IMR-90 (cell line): Measurements from ENCODE around the gene SESN2. TPM values are rescaled to one million over a fixed set of nuclear protein-coding genes. Genes with fewer than 3 reads are reported as not detected.

Experiments used
- ATAC-seq: fragments of 200-7000 bp; cut with Tn5 transposase; 2 replicates; pipeline ENCODE4 v1.9.1; 2020; ENCODE audit warnings: low read depth, mild to moderate bottlenecking, moderate library complexity
- BruUV-seq: library from RNA; stranded (reverse); fragments of 400-500 nt; replicated peaks from 2 replicates; lab custom pipeline; 2021; lab: Mats Ljungman, UMichigan
- CTCF ChIA-PET: fragments of 300-600 bp; formaldehyde crosslinking; extraction: SDS; loops from one replicate; lab custom pipeline; 2021; ENCODE audit warnings: antibody characterized with exemption; lab: Yijun Ruan, JAX
- POLR2A ChIA-PET: fragments of 300-600 bp; sonication (Branson Sonifier 250); formaldehyde crosslinking; loops from one replicate; lab custom pipeline; 2022; ENCODE audit warnings: antibody characterized with exemption; ENCODE audit not compliant: unreplicated experiment; lab: Charles Lee
- DNase-seq: peaks from one replicate; pipeline ENCODE4 v3.0.0; 2013
- H2AFZ ChIP-seq: replicated peaks from 2 replicates; pipeline ENCODE3; 2013; ENCODE audit warnings: low read length, mild to moderate bottlenecking; ENCODE audit not compliant: poor library complexity
- H2AK5ac ChIP-seq: 2 replicates; pipeline ENCODE4 v1.6.1; 2013; ENCODE audit warnings: low read depth, low read length, inconsistent platforms
- H2AK9ac ChIP-seq: replicated peaks from 2 replicates; pipeline ENCODE3; 2013; ENCODE audit warnings: mild to moderate bottlenecking, low read depth, low read length, moderate library complexity; ENCODE audit not compliant: poor library complexity
- H2BK120ac ChIP-seq: 2 replicates; pipeline ENCODE4 v1.6.1; 2013; ENCODE audit warnings: low read depth, low read length, inconsistent platforms
- H2BK15ac ChIP-seq: 3 replicates; pipeline ENCODE4 v1.6.1; 2013; ENCODE audit warnings: low read depth, low read length, inconsistent platforms
- H2BK20ac ChIP-seq: 2 replicates; pipeline ENCODE4 v1.6.1; 2013; ENCODE audit warnings: low read depth, mild to moderate bottlenecking, inconsistent platforms, low read length, moderate library complexity
- H2BK5ac ChIP-seq: 2 replicates; pipeline ENCODE4 v1.6.1; 2013; ENCODE audit warnings: mild to moderate bottlenecking, low read depth, low read length, inconsistent platforms; ENCODE audit not compliant: poor library complexity, severe bottlenecking
- H3K14ac ChIP-seq: replicated peaks from 2 replicates; pipeline ENCODE4 v1.6.1; 2013; ENCODE audit warnings: low read depth, low read length, inconsistent platforms
- H3K18ac ChIP-seq: 2 replicates; pipeline ENCODE4 v1.6.1; 2013; ENCODE audit warnings: low read depth, low read length, control low read depth
- H3K23ac ChIP-seq: 2 replicates; pipeline ENCODE4 v1.6.1; 2013; ENCODE audit warnings: low read depth, low read length, inconsistent platforms
- H3K27ac ChIP-seq: 2 replicates; pipeline ENCODE4 v1.5.1; 2013; ENCODE audit warnings: mild to moderate bottlenecking, control low read depth, low read length; ENCODE audit not compliant: insufficient read depth
- H3K27me3 ChIP-seq: 2 replicates; pipeline ENCODE4 v1.6.1; 2013; ENCODE audit warnings: low read length; ENCODE audit not compliant: control insufficient read depth, insufficient read depth
- H3K36me3 ChIP-seq: 2 replicates; pipeline ENCODE4 v1.6.1; 2013; ENCODE audit warnings: low read length, mixed read lengths; ENCODE audit not compliant: control insufficient read depth, insufficient read depth
- H3K4ac ChIP-seq: 2 replicates; pipeline ENCODE4 v1.6.1; 2013; ENCODE audit warnings: low read depth, low read length, inconsistent platforms
- H3K4me1 ChIP-seq: 2 replicates; pipeline ENCODE4 v1.6.1; 2013; ENCODE audit warnings: low read length, mixed read lengths; ENCODE audit not compliant: control insufficient read depth, insufficient read depth
- H3K4me2 ChIP-seq: 2 replicates; pipeline ENCODE4 v1.6.1; 2013; ENCODE audit warnings: low read depth, mild to moderate bottlenecking, control low read depth, low read length, moderate library complexity
- H3K4me3 ChIP-seq: 2 replicates; pipeline ENCODE4 v1.5.1; 2013; ENCODE audit warnings: low read depth, mild to moderate bottlenecking, control low read depth, low read length, moderate library complexity; ENCODE audit not compliant: insufficient read depth
- H3K56ac ChIP-seq: 2 replicates; pipeline ENCODE4 v1.6.1; 2013; ENCODE audit warnings: low read length, inconsistent platforms; ENCODE audit not compliant: insufficient read depth; ENCODE audit errors: extremely low read depth
- H3K79me1 ChIP-seq, 2 experiments: 2 replicates each; pipeline ENCODE4 v1.6.1; 2013; ENCODE audit warnings: low read length in 2 of 2, inconsistent platforms in 1 of 2, low read depth in 1 of 2
- H3K9ac ChIP-seq: 2 replicates; pipeline ENCODE4 v1.6.1; 2013; ENCODE audit warnings: low read depth, low read length, control low read depth
- H3K9me1 ChIP-seq: 2 replicates; pipeline ENCODE4 v1.6.1; 2013; ENCODE audit warnings: low read length, inconsistent platforms; ENCODE audit not compliant: insufficient read depth
- H3K9me3 ChIP-seq: 2 replicates; pipeline ENCODE4 v1.6.1; 2013; ENCODE audit warnings: low read length; ENCODE audit not compliant: control insufficient read depth, insufficient read depth
- H4K20me1 ChIP-seq: 2 replicates; pipeline ENCODE4 v1.6.1; 2013; ENCODE audit warnings: low read length, inconsistent platforms; ENCODE audit not compliant: insufficient read depth
- H4K5ac ChIP-seq: 2 replicates; pipeline ENCODE4 v1.6.1; 2013; ENCODE audit warnings: mild to moderate bottlenecking, low read depth, low read length, control low read depth
- H4K8ac ChIP-seq, 2 experiments: 2 replicates each; pipeline ENCODE4 v1.6.1; 2013; ENCODE audit warnings: low read depth in 2 of 2, low read length in 2 of 2, control low read depth in 1 of 2, inconsistent platforms in 1 of 2
- H4K91ac ChIP-seq: 2 replicates; pipeline ENCODE4 v1.6.1; 2013; ENCODE audit warnings: low read depth, low read length, inconsistent platforms; ENCODE audit not compliant: insufficient read depth
- BHLHE40 ChIP-seq: fragments of 150-350 bp; IDR thresholded peaks from 2 replicates; pipeline ENCODE4 v1.6.1; 2016; ENCODE audit warnings: mild to moderate bottlenecking, low read depth, low read length
- CTCF ChIP-seq: conservative IDR thresholded peaks from 2 replicates; pipeline ENCODE4 v1.5.1; 2012; ENCODE audit warnings: mild to moderate bottlenecking, low read depth, low read length, improper control_type of control experiment
- ELK1 ChIP-seq: fragments of 150-350 bp; IDR thresholded peaks from 2 replicates; pipeline ENCODE4 v1.6.1; 2016; ENCODE audit warnings: low read depth, mild to moderate bottlenecking, low read length, moderate library complexity, borderline replicate concordance
- WGBS, 2 experiments: methylation state at CpG; one replicate each; pipeline versions ENCODE4 v1.1.5 to v1.1.7; 2013; ENCODE audit warnings: missing lambda C conversion rate in 2 of 2; ENCODE audit not compliant: insufficient read length in 1 of 2; ENCODE audit errors: extremely low coverage in 2 of 2; 5-methylcytosine and 5-hydroxymethylcytosine counted together
- dilution Hi-C: fragments of 300-500 bp; cut with HindIII; formaldehyde crosslinking; loops from one replicate; pipeline ENCODE4 v1.14.3; 2018; ENCODE audit warnings: low sequenced_read_pairs; ENCODE audit not compliant: unreplicated experiment
- in situ Hi-C: fragments of 300-500 bp; cut with MboI; formaldehyde crosslinking; loops from 3 replicates; pipeline ENCODE4 v1.14.3; 2019; ENCODE audit warnings: low sequenced_read_pairs, inconsistent platforms, mixed read lengths
- intact Hi-C: fragments of 100-400 bp; cut with micrococcal nuclease; formaldehyde crosslinking; loops from 2 replicates; pipeline ENCODE4 v1.10.0; 2022
- polyA plus RNA-seq, 3 experiments: library from polyadenylated mRNA; depleted of rRNA; stranded (reverse); fragments of >200 nt; gene quantifications; 2 replicates each; pipeline ENCODE4 v1.2.3, GENCODE V29; 2012; ENCODE audit warnings: low replicate concordance in 1 of 3
- total RNA-seq: library from RNA; depleted of rRNA; stranded (reverse); fragments of >200 nt; gene quantifications from 2 replicates; pipeline ENCODE4 v1.2.3, GENCODE V29; 2012

The SESN2 gene
- total and polyA plus RNA-seq, 2 of the 4 experiments (the other 2 are of a cell fraction) = 10.2 to 20.9 TPM

DNA sequence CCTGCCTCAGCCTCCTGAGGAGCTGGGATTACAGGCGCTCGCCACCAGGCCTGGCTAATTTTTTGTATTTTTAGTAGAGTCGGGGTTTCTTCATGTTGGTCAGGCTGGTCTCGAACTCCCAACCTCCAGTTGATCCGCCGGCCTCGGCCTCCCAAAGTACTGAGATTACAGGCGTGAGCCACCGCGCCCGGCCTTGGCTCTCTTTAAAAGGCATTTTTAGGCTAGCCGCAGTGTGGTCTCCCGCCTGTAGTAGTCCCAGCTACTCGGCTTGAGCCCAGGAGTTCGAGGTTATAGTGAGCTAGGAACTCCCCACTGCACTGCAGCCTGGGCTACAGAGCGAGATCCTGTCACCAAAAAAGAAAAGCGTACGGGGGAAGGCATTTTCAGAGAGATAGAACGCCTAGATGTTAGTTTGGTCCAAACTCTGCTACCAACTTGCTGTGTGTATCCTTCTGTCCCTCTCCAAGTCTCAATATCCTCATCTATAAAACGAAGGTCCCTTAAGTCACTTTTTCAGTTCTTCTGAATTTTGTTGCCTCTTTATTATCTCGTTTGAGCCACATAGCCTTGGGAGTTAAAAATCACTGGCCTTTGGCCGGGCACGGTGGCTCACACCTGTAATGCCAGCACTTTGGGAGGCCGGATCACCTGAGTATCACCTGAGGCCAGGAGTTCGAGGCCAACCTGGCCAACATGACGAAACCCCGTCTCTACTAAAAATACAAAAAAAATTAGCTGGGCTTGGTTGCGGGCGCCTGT, 70.3 kb downstream of the SESN2 start:
- CTCF ChIA-PET = interaction anchor here (0.5 to 1.7 kb wide), 3 partner anchors 11 to 106 kb away, joined by 3 to 7 read pairs (median 3); no protein-coding TSS in a partner anchor
- in situ Hi-C loops = no loop called here

More for the DNA sequence above, 70.3 kb downstream of the SESN2 start:
- Histone ChIP-seq H3K23ac (peak overlapping the region; percentile 14; the same call in 1 of the 2 replicates), H2BK120ac (no peak overlapping the region), H2AK5ac (peak overlapping the region; percentile 91), H2BK15ac (no peak overlapping the region; the same call in 2 of the 3 replicates), H3K4ac (peak overlapping the region; percentile 91), H3K4me3 (peak overlapping the region; percentile 60), H3K9ac (peak overlapping the region; percentile 94), H4K91ac (peak overlapping the region; percentile 7; the same call in 1 of the 2 replicates), H3K36me3 (peaks cover 15% of the 10 kb centered on the region), H2BK20ac (no peak overlapping the region), H3K4me2 (peak overlapping the region; percentile 63), H3K4me1 (no peaks in the 10 kb centered on the region), H3K9me1 (no peaks in the 10 kb centered on the region), H2BK5ac (no peak overlapping the region), H2AFZ (peak overlapping the region; percentile 75), H3K56ac (peak overlapping the region; percentile 96), H3K9me3 (no peaks in the 10 kb centered on the region), H3K18ac (no peak overlapping the region), H2AK9ac (peak overlapping the region; percentile 94), H3K27me3 (no peaks in the 10 kb centered on the region), H4K5ac (peak overlapping the region; percentile 1), H3K79me1 (peaks cover 11 to 24% of the 10 kb centered on the region in 2 experiments), H3K27ac (peak overlapping the region; percentile 72), H3K14ac (peak overlapping the region; percentile 80), H4K20me1 (no peaks in the 10 kb centered on the region), H4K8ac (peak overlapping the region; percentile 93 to 100)
- TF ChIP-seq ELK1 (no peak), BHLHE40 (no peak), CTCF (0 out of 2 replicates have a peak, but pooled peaks have one; percentile 4)
- 78% methylated on average over 8 of the region's 29 CpGs; no CpG with 5 or more reads in 1 of the 2 experiments for WGBS, 2 experiments
- dilution Hi-C loops = no loop called here
- no TSS peak for BruUV-seq
- ATAC-seq (peak; percentile 16), DNase-seq (peak; percentile 21)
- intact Hi-C loops = loop anchor here (2.0 kb wide), 1 partner anchor 81 kb away; no protein-coding TSS in a partner anchor
- POLR2A ChIA-PET = interaction anchor here (0.7 to 1.2 kb wide), 5 partner anchors 13 to 44 kb away, joined by 3 to 24 read pairs (median 4); no protein-coding TSS in a partner anchor
